A549 (cell line): Measurements from ENCODE around the gene AGBL4. TPM values are rescaled to one million over a fixed set of nuclear protein-coding genes. Genes with fewer than 3 reads are reported as not detected.

ENCODE experiments used
- ATAC-seq, 2 experiments: fragments of 200-7000 bp in 1 of 2; fragments of >200 bp in 1 of 2; cut with Nextera tagmentation in 1 of 2; cut with Tn5 transposase in 1 of 2; 3 replicates each; pipeline versions ENCODE4 v1.8.0 to v1.9.1; 2018 to 2020; ENCODE audit warnings: mild to moderate bottlenecking in 1 of 2, moderate library complexity in 1 of 2
- CTCF ChIA-PET: fragments of 300-600 bp; sonication (Branson Sonifier 250); formaldehyde crosslinking; extraction: SDS; loops from one replicate; lab custom pipeline; 2021; ENCODE audit warnings: antibody characterized with exemption, inconsistent platforms; lab: Yijun Ruan, JAX
- POLR2A ChIA-PET: fragments of 350-600 bp; formaldehyde crosslinking; extraction: SDS; loops from one replicate; lab custom pipeline; 2021; ENCODE audit warnings: antibody characterized with exemption, inconsistent platforms; lab: Yijun Ruan, JAX
- DNase-seq, 2 experiments: peaks; one replicate each; pipeline versions ENCODE4 v3.0.0 to v3.0.0-alpha.2; 2011 to 2016; ENCODE audit warnings: low read depth in 1 of 2, low spot score in 1 of 2
- FAIRE-seq: peaks from 2 replicates; lab custom pipeline; 2011; peaks lifted over from hg19 to GRCh38; lab: Jason Lieb, UNC
- H3K27ac ChIP-seq, 2 experiments: fragments of >200 bp; sonication (Bioruptor Twin); formaldehyde crosslinking; 3 replicates each; pipeline ENCODE4 v1.5.1; 2016 to 2017
- H3K4me1 ChIP-seq: fragments of >200 bp; sonication (Bioruptor Twin); formaldehyde crosslinking; 3 replicates; pipeline ENCODE4 v1.6.1; 2016
- H3K4me2 ChIP-seq: fragments of >200 bp; sonication (Bioruptor Twin); formaldehyde crosslinking; 3 replicates; pipeline ENCODE4 v1.6.1; 2016
- H3K4me3 ChIP-seq: fragments of >200 bp; sonication (Bioruptor Twin); formaldehyde crosslinking; 3 replicates; pipeline ENCODE4 v1.5.1; 2016
- H3K9me3 ChIP-seq: fragments of >200 bp; sonication (Bioruptor Twin); formaldehyde crosslinking; 3 replicates; pipeline ENCODE4 v1.6.1; 2016
- BHLHE40 ChIP-seq: IDR thresholded peaks from 2 replicates; pipeline ENCODE4 v1.6.1; 2012; ENCODE audit warnings: low read depth, low read length, inconsistent platforms
- CBX8 ChIP-seq: fragments of 200-600 bp; sonication (generic); IDR thresholded peaks from 2 replicates; pipeline ENCODE4 v1.6.1; 2016
- CHD2 ChIP-seq: fragments of 150-350 bp; IDR thresholded peaks from 2 replicates; pipeline ENCODE4 v1.6.1; 2014; ENCODE audit warnings: low read length; ENCODE audit not compliant: partially characterized antibody
- CHD4 ChIP-seq: fragments of 200-600 bp; sonication (generic); IDR thresholded peaks from 2 replicates; pipeline ENCODE4 v1.6.1; 2016; ENCODE audit warnings: antibody characterized with exemption, mild to moderate bottlenecking, borderline replicate concordance
- EHMT2 ChIP-seq: fragments of 200-600 bp; sonication (generic); IDR thresholded peaks from 2 replicates; pipeline ENCODE4 v1.6.1; 2016; ENCODE audit warnings: antibody characterized with exemption, low read depth, mild to moderate bottlenecking, moderate library complexity
- ELK1 ChIP-seq: fragments of 150-350 bp; IDR thresholded peaks from 2 replicates; pipeline ENCODE4 v1.6.1; 2014; ENCODE audit warnings: low read depth, mild to moderate bottlenecking, low read length
- EP300 ChIP-seq, 2 experiments: fragments of >200 bp; sonication (Bioruptor Twin); formaldehyde crosslinking; IDR thresholded peaks; 2 replicates in 1 of 2; 3 replicates in 1 of 2; pipeline ENCODE4 v1.6.1; 2016 to 2017
- FOSL2 ChIP-seq, 2 experiments: fragments of 450-650 bp in 1 of 2; fragments of >200 bp in 1 of 2; sonication (Bioruptor Twin) in 1 of 2; formaldehyde crosslinking; IDR thresholded peaks; 2 replicates each; pipeline versions ENCODE4 v1.5.0 to v1.6.1; 2016 to 2020; ENCODE audit warnings: mild to moderate bottlenecking in 1 of 2, moderate library complexity in 1 of 2
- HEYL ChIP-seq: fragments of 250-450 bp; sonication (Bioruptor Pico); IDR thresholded peaks from 2 replicates; pipeline ENCODE4 v1.8.0; 2021; ENCODE audit warnings: mild to moderate bottlenecking, moderate library complexity
- HMGXB4 ChIP-seq: fragments of 250-450 bp; sonication (Bioruptor Pico); IDR thresholded peaks from 2 replicates; pipeline ENCODE4 v1.5.0; 2021; ENCODE audit warnings: mild to moderate bottlenecking, moderate library complexity, borderline replicate concordance
- HOXB5 ChIP-seq: fragments of 250-450 bp; sonication (Bioruptor Pico); IDR thresholded peaks from 2 replicates; pipeline ENCODE4 v1.5.0; 2020; ENCODE audit warnings: mild to moderate bottlenecking, moderate library complexity
- JUN ChIP-seq, 2 experiments: fragments of >200 bp; sonication (Bioruptor Twin); formaldehyde crosslinking; IDR thresholded peaks; 2 replicates in 1 of 2; 3 replicates in 1 of 2; pipeline ENCODE4 v1.6.1; 2016 to 2017
- MAZ ChIP-seq: fragments of 150-350 bp; IDR thresholded peaks from 2 replicates; pipeline ENCODE4 v1.6.1; 2014; ENCODE audit warnings: antibody characterized with exemption, low read depth, low read length, borderline replicate concordance
- MYC ChIP-seq: IDR thresholded peaks from 2 replicates; pipeline ENCODE4 v1.6.1; 2012; ENCODE audit warnings: mild to moderate bottlenecking, inconsistent platforms, low read length, improper control_type of control experiment, borderline replicate concordance
- NFE2L2 ChIP-seq: fragments of 150-350 bp; conservative IDR thresholded peaks from 2 replicates; pipeline ENCODE4 v1.6.1; 2014; ENCODE audit warnings: low read length
- NR3C1 ChIP-seq: fragments of >200 bp; sonication (Bioruptor Twin); formaldehyde crosslinking; IDR thresholded peaks from 3 replicates; pipeline ENCODE4 v1.6.1; 2017
- PHF8 ChIP-seq: fragments of 200-600 bp; sonication (generic); IDR thresholded peaks from 2 replicates; pipeline ENCODE4 v1.6.1; 2016; ENCODE audit warnings: low read depth, mild to moderate bottlenecking, antibody characterized with exemption, moderate library complexity, borderline replicate concordance
- RARB ChIP-seq: fragments of 250-450 bp; sonication (Bioruptor Pico); IDR thresholded peaks from 2 replicates; pipeline ENCODE4 v1.8.0; 2021; ENCODE audit warnings: mild to moderate bottlenecking, moderate library complexity
- RCOR1 ChIP-seq: fragments of 150-350 bp; IDR thresholded peaks from 2 replicates; pipeline ENCODE4 v1.6.1; 2014; ENCODE audit warnings: antibody characterized with exemption, low read length, low read depth
- RNF2 ChIP-seq: fragments of 200-600 bp; sonication (generic); IDR thresholded peaks from 2 replicates; pipeline ENCODE4 v1.6.1; 2016; ENCODE audit warnings: low read depth, mild to moderate bottlenecking, antibody characterized with exemption, moderate library complexity, borderline replicate concordance
- SMC3 ChIP-seq: fragments of >200 bp; sonication (Bioruptor Twin); formaldehyde crosslinking; IDR thresholded peaks from 3 replicates; pipeline ENCODE4 v1.6.1; 2018; ENCODE audit warnings: inconsistent platforms
- SREBF2 ChIP-seq: fragments of 450-650 bp; IDR thresholded peaks from 2 replicates; pipeline ENCODE4 v1.6.1; 2014; ENCODE audit warnings: mild to moderate bottlenecking, moderate library complexity
- TFCP2L1 ChIP-seq: fragments of 250-450 bp; sonication (Bioruptor Pico); IDR thresholded peaks from 2 replicates; pipeline ENCODE4 v1.5.0; 2021; ENCODE audit warnings: mild to moderate bottlenecking
- TP53 ChIP-seq: fragments of 250-450 bp; sonication (Bioruptor Pico); IDR thresholded peaks from 2 replicates; pipeline ENCODE4 v1.5.0; 2021; ENCODE audit warnings: mild to moderate bottlenecking, moderate library complexity
- ZC3H11A ChIP-seq: fragments of 450-650 bp; IDR thresholded peaks from 2 replicates; pipeline ENCODE4 v1.6.1; 2014; ENCODE audit warnings: antibody characterized with exemption, mild to moderate bottlenecking
- ZNF302 ChIP-seq: fragments of 250-450 bp; sonication (Bioruptor Pico); IDR thresholded peaks from 2 replicates; pipeline ENCODE4 v1.9.0; 2021; ENCODE audit warnings: inconsistent platforms, mild to moderate bottlenecking, moderate library complexity
- WGBS: methylation state at CpG from one replicate; pipeline ENCODE4 v1.1.6; 2017; ENCODE audit errors: missing lambda C conversion rate; 5-methylcytosine and 5-hydroxymethylcytosine counted together
- polyA plus RNA-seq, 4 experiments: library from polyadenylated mRNA; depleted of rRNA in 3 of 4; stranded (reverse); fragments of >200 nt; fragmentation: RNase III in 1 of 4; extraction: RNeasy Plus Mini Kit Qiagen cat#74134 plus additional on column Dnase treatment in 1 of 4; gene quantifications; 2 replicates in 3 of 4; 3 replicates in 1 of 4; pipeline ENCODE4 v1.2.3, GENCODE V29; 2011 to 2017
- TF ChIP-seq, protein P1 (sequence below): IDR thresholded peaks from 2 replicates; pipeline ENCODE4 v1.6.1; 2012; ENCODE audit warnings: low read depth, borderline replicate concordance
- TF ChIP-seq, protein P2 (sequence below): fragments of >200 bp; sonication (Bioruptor Twin); formaldehyde crosslinking; IDR thresholded peaks from 3 replicates; pipeline ENCODE4 v1.6.1; 2016

The AGBL4 gene
- polyA plus RNA-seq, 2 of the 4 experiments (the other 2 are of a cell fraction) = not detected

DNA sequence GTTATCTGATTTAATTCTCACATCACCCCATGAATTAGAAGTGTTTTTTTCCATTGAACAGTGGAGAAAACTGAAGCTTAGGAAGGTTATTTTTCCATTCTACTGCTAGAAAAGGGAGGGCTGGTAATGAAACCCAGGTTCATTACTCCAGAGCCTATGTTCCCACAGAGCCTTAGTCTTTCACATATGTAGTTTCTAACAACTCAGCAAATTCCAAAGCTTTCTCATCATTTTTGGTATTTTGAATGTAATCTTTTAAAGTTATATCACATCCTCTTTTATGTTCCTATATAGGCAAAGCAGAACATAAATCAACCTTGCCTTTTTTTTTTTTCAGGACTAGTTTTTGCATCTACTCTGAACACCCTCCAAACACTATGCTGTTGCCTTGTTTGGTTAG lies 1115.1 kb downstream of the AGBL4 start:
- CTCF ChIA-PET = interaction anchor here (0.7 to 1.1 kb wide), 2 partner anchors 9 to 108 kb away, joined by 3 to 4 read pairs; no protein-coding TSS in a partner anchor
- FAIRE-seq = no peak
- Histone ChIP-seq H3K4me1 (no peaks in the 10 kb centered on the region), H3K4me3 (no peak overlapping the region), H3K27ac (no peak overlapping the region)
- TF ChIP-seq PHF8 = no peak
- no peak for TF ChIP-seq CHD4
- TF ChIP-seq, protein P1, sequence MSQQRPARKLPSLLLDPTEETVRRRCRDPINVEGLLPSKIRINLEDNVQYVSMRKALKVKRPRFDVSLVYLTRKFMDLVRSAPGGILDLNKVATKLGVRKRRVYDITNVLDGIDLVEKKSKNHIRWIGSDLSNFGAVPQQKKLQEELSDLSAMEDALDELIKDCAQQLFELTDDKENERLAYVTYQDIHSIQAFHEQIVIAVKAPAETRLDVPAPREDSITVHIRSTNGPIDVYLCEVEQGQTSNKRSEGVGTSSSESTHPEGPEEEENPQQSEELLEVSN = no peak
- TF ChIP-seq ZC3H11A = no peak
- no peak for TF ChIP-seq HOXB5 (CRISPR knock-in tag)
- no peak for TF ChIP-seq NFE2L2
- TF ChIP-seq TP53 (CRISPR knock-in tag) = no peak
- no peak for TF ChIP-seq BHLHE40
- TF ChIP-seq TFCP2L1 (CRISPR knock-in tag) = no peak
- TF ChIP-seq RCOR1 = no peak
- no peak for TF ChIP-seq MAZ
- TF ChIP-seq SMC3 = no peak
- no peak for TF ChIP-seq RNF2
- TF ChIP-seq CHD2 = no peak
- TF ChIP-seq HEYL = no peak
- no peak for TF ChIP-seq ZNF302 (CRISPR knock-in tag)
- no peak for TF ChIP-seq SREBF2
- TF ChIP-seq EHMT2 = no peak
- TF ChIP-seq, all 56 proteins: peak for 0
- Histone ChIP-seq H3K4me2 (no peak overlapping the region), H3K9me3 (no peaks in the 10 kb centered on the region)
- POLR2A ChIA-PET = no interaction called here
- DNase-seq (no peak), ATAC-seq (no peak)

GRCh38 chr1:48906729-48907128 lies 1117.0 kb downstream of the AGBL4 start:
- Histone ChIP-seq H3K9me3 (no peaks in the 10 kb centered on the region), H3K4me2 (no peak overlapping the region), H3K27ac (no peak overlapping the region), H3K4me1 (no peaks in the 10 kb centered on the region), H3K4me3 (no peak overlapping the region)
- DNase-seq = no peak
- 19% methylated on average over 1 of the region's 1 CpG for WGBS
- CTCF ChIA-PET = interaction anchor here (0.7 to 2.0 kb wide), 2 partner anchors 229 to 343 kb away, joined by 3 to 8 read pairs; no protein-coding TSS in a partner anchor
- TF ChIP-seq JUN (IDR thresholded peaks at IDR 0.05) = no peak
- no peak for TF ChIP-seq ELK1
- no peak for TF ChIP-seq RARB
- POLR2A ChIA-PET = no interaction called here
- FAIRE-seq = no peak
- no peak for ATAC-seq

GRCh38 chr1:48906164-48906563 lies 1117.6 kb downstream of the AGBL4 start:
- Histone ChIP-seq H3K4me1 (no peaks in the 10 kb centered on the region), H3K4me3 (no peak overlapping the region), H3K4me2 (no peak overlapping the region), H3K9me3 (no peaks in the 10 kb centered on the region), H3K27ac (no peak overlapping the region)
- DNase-seq (no peak), FAIRE-seq (no peak), ATAC-seq (no peak)
- 61% methylated on average over 1 of the region's 1 CpG for WGBS
- ChIA-PET CTCF (interaction anchor here (0.7 to 2.0 kb wide), 2 partner anchors 229 to 342 kb away, joined by 3 to 8 read pairs; no protein-coding TSS in a partner anchor), POLR2A (no interaction called here)
- TF ChIP-seq CBX8 = no peak
- no peak for TF ChIP-seq PHF8
- no peak for TF ChIP-seq NR3C1
- no peak for TF ChIP-seq FOSL2 (IDR thresholded peaks at IDR 0.05)
- TF ChIP-seq FOSL2 (CRISPR knock-in tag; IDR thresholded peaks at IDR 0.05) = no peak
- no peak for TF ChIP-seq HMGXB4 (CRISPR knock-in tag)
- no peak for TF ChIP-seq JUN (IDR thresholded peaks at IDR 0.05)
- TF ChIP-seq SREBF2 = no peak
- no peak for TF ChIP-seq CHD2
- TF ChIP-seq, protein P2, sequence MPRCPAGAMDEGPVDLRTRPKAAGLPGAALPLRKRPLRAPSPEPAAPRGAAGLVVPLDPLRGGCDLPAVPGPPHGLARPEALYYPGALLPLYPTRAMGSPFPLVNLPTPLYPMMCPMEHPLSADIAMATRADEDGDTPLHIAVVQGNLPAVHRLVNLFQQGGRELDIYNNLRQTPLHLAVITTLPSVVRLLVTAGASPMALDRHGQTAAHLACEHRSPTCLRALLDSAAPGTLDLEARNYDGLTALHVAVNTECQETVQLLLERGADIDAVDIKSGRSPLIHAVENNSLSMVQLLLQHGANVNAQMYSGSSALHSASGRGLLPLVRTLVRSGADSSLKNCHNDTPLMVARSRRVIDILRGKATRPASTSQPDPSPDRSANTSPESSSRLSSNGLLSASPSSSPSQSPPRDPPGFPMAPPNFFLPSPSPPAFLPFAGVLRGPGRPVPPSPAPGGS = no peak
- TF ChIP-seq HOXB5 (CRISPR knock-in tag) = no peak
- no peak for TF ChIP-seq ELK1
- no peak for TF ChIP-seq EP300 (IDR thresholded peaks at IDR 0.05)
- TF ChIP-seq RARB = no peak
- no peak for TF ChIP-seq ZC3H11A
- TF ChIP-seq CHD4 = no peak
- no peak for TF ChIP-seq MYC
